ENCODE data around the gene ATP5F1A.
A peak's percentile ranks its signal among the peaks of the same experiment; 100 is the strongest.

ATP5F1A gene

DNA sequence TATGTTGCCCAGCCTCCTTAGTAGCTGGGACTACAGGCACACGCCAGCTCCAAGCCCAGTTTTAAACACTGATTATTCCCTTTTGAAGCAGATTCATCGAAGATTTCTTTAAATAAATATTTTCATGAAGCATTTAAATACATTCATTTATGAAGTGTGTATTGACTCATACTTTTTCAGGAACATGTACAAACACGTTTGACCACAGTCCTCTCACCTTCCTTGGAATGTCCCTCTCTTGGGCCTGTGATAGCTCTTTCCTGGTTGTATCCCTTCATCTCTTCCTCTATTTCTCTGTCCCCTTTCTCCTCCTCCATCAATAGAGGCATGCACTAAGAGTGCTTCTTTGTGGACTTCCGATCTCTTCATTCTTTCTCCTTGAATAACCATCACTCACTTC lies 28.6 kb downstream of the ATP5F1A start:
- no peak for TF ChIP-seq CTCF (conservative IDR thresholded peaks at IDR 0.05; ENCODE audit: control insufficient read depth, insufficient read depth, low read depth, low read length)
- peak; percentile 9 for DNase-seq (ENCODE audit: low read depth)
- no peak overlapping the region for H3K4me3 ChIP-seq (ENCODE audit: control insufficient read depth, low read depth, low read length)

- TF ChIP-seq CTCF (conservative IDR thresholded peaks at IDR 0.05; ENCODE audit: control insufficient read depth, insufficient read depth, low read depth, low read length), result no peak
- no peak for DNase-seq (ENCODE audit: low read depth)
- H3K4me3 ChIP-seq (ENCODE audit: control insufficient read depth, low read depth, low read length), result no peak overlapping the region
Measured at GRCh38 chr18:46068763-46069162, 29.3 kb downstream of the ATP5F1A start.

- peak; percentile 37 for DNase-seq (ENCODE audit: low read depth)
- TF ChIP-seq CTCF (conservative IDR thresholded peaks at IDR 0.05; ENCODE audit: control insufficient read depth, insufficient read depth, low read depth, low read length), result no peak
- H3K4me3 ChIP-seq (ENCODE audit: control insufficient read depth, low read depth, low read length), result no peak overlapping the region
Measured at GRCh38 chr18:46067438-46068007, 30.6 kb downstream of the ATP5F1A start.

GRCh38 chr18:46062781-46063180 lies 35.3 kb downstream of the ATP5F1A start:
- no peak for DNase-seq (ENCODE audit: low read depth)
- TF ChIP-seq CTCF (conservative IDR thresholded peaks at IDR 0.05; ENCODE audit: control insufficient read depth, insufficient read depth, low read depth, low read length), result no peak
- no peak overlapping the region for H3K4me3 ChIP-seq (ENCODE audit: control insufficient read depth, low read depth, low read length)

DNA sequence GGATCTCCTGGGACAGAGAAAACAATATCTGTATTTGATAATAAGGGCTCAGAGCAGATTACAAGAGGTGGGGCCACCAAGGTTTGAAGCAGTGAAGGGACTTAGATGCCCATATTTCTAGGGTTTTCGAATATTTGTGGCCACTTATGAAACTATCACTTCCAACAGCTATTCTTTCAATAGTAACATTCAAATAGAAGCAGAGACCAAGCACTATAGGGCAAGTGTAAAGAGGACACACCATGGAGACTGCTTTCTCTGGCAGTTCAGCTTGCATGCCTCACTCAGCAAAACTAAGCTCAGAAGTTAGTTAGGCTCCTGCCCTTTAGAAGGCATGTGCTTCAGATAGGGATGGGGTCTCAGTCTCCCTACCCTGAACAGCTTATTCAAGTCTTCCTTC lies 36.3 kb downstream of the ATP5F1A start:
- DNase-seq (ENCODE audit: low read depth), result no peak
- no peak overlapping the region for H3K4me3 ChIP-seq (ENCODE audit: control insufficient read depth, low read depth, low read length)
- TF ChIP-seq CTCF (conservative IDR thresholded peaks at IDR 0.05; ENCODE audit: control insufficient read depth, insufficient read depth, low read depth, low read length), result no peak

DNA sequence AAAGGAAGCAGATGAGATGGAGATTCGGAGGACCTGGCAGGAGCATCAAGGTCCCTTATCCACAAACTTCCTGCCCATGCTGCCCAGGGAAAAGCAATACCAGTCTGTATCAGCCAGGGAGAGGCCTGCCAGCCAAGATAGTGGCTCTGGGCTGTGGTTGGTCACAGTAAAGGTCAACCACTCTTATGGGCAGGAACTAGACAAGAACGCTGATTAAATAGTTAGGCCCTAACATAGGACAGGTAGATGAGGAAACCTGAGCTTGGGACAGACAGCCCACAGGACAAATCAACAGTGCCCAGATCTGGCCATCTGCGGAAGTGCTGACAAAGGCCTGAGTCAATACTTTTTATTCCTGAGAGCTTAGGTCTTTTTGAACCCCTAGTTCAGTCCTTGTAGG lies 36.7 kb downstream of the ATP5F1A start:
- no peak overlapping the region for H3K4me3 ChIP-seq (ENCODE audit: control insufficient read depth, low read depth, low read length)
- TF ChIP-seq CTCF (conservative IDR thresholded peaks at IDR 0.05; ENCODE audit: control insufficient read depth, insufficient read depth, low read depth, low read length), result no peak

GRCh38 chr18:46060359-46060841 lies 37.7 kb downstream of the ATP5F1A start:
- no peak for TF ChIP-seq CTCF (conservative IDR thresholded peaks at IDR 0.05; ENCODE audit: control insufficient read depth, insufficient read depth, low read depth, low read length)
- DNase-seq (ENCODE audit: low read depth), result no peak
- H3K4me3 ChIP-seq (ENCODE audit: control insufficient read depth, low read depth, low read length), result no peak overlapping the region

More for the DNA sequence above, 36.7 kb downstream of the ATP5F1A start:
- DNase-seq (ENCODE audit: low read depth), result no peak

All from fibroblast of mammary gland (primary cell).